IPS-NIHi7 (cell line): ENCODE measurements around the gene FNDC7.
"Not testable (repeated sequence)": the region's sequence is repeated elsewhere in the genome, so short reads cannot be mapped to it uniquely, and the experiment has no call there.

Experiments
- DNase-seq: peaks from one replicate; pipeline ENCODE4 v3.0.0; 2012; ENCODE audit warnings: mixed read lengths; ENCODE audit errors: extremely low spot score

Gene FNDC7

GRCh38 chr1:108699375-108700332 is 13.1 kb upstream of the FNDC7 start:
- DNase-seq, result no peak

GRCh38 chr1:108701176-108701849 is 11.4 kb upstream of the FNDC7 start:
- no peak for DNase-seq

- DNase-seq, result not testable (repeated sequence)
Measured at GRCh38 chr1:108702109-108702508, 10.6 kb upstream of the FNDC7 start.

GRCh38 chr1:108703939-108704338 is 8.8 kb upstream of the FNDC7 start:
- no peak for DNase-seq

GRCh38 chr1:108704496-108704895 is 8.2 kb upstream of the FNDC7 start:
- DNase-seq, result no peak

- no peak for DNase-seq
Measured at GRCh38 chr1:108706643-108707042, 6.1 kb upstream of the FNDC7 start.

- peak; percentile 52 for DNase-seq
Measured at GRCh38 chr1:108708691-108709660, 3.7 kb upstream of the FNDC7 start.

- DNase-seq, result no peak
Measured at GRCh38 chr1:108715932-108716331, 3.2 kb downstream of the FNDC7 start.

- no peak for DNase-seq
Measured at GRCh38 chr1:108716437-108717230, 3.9 kb downstream of the FNDC7 start.

GRCh38 chr1:108717774-108718316 is 5.1 kb downstream of the FNDC7 start:
- DNase-seq, result no peak

GRCh38 chr1:108718927-108719655 is 6.4 kb downstream of the FNDC7 start:
- DNase-seq, result no peak

GRCh38 chr1:108719656-108720435 is 7.1 kb downstream of the FNDC7 start:
- DNase-seq, result no peak

- DNase-seq, result no peak
Measured at GRCh38 chr1:108722292-108722691, 9.6 kb downstream of the FNDC7 start.

GRCh38 chr1:108725906-108726305 is 13.2 kb downstream of the FNDC7 start:
- no peak for DNase-seq

GRCh38 chr1:108728327-108728923 is 15.7 kb downstream of the FNDC7 start:
- DNase-seq, result no peak

- no peak for DNase-seq
Measured at GRCh38 chr1:108729481-108729880, 16.8 kb downstream of the FNDC7 start.

- DNase-seq, result no peak
Measured at GRCh38 chr1:108732398-108732797, 19.7 kb downstream of the FNDC7 start.

- DNase-seq, result no peak
Measured at GRCh38 chr1:108734171-108734865, 21.6 kb downstream of the FNDC7 start.
